Amygdala (tissue), 56 donors: ENCODE results near the gene VAMP2.
"Not testable (repeated sequence)": the region's sequence is repeated elsewhere in the genome, so short reads cannot be mapped to it uniquely, and the experiment has no call there.

Experiments used
- DNase-seq, 56 donors: peaks; one replicate each; lab custom pipeline; 2025; lab: John Stamatoyannopoulos, UW

The VAMP2 gene

GRCh38 chr17:8176998-8177731 is 14.4 kb upstream of the VAMP2 start:
- no peak for DNase-seq

- DNase-seq = peak in 52 of 56 donors; percentile 22 to 82 (median 60)
Observed at GRCh38 chr17:8176197-8176940, 13.6 kb upstream of the VAMP2 start, which contains the start of gene TMEM107. Gene TMEM107, minus strand, starts transcription at chr17:8176380. Its CDS starts 94 bp downstream, at chr17:8176286.

GRCh38 chr17:8175795-8176196 is 13.0 kb upstream of the VAMP2 start:
- DNase-seq = peak in 6 of 56 donors; percentile 34 to 60 (median 52)

- peak in 1 of 56 donors; percentile 23 for DNase-seq
Observed at GRCh38 chr17:8173871-8174322, 11.1 kb upstream of the VAMP2 start.

GRCh38 chr17:8173056-8173870 is 10.5 kb upstream of the VAMP2 start:
- peak in 50 of 56 donors; percentile 24 to 94 (median 76) for DNase-seq

- DNase-seq = not testable (repeated sequence)
Observed at GRCh38 chr17:8170186-8170585, 7.4 kb upstream of the VAMP2 start.

GRCh38 chr17:8167526-8167925 is 4.8 kb upstream of the VAMP2 start:
- DNase-seq = no peak

GRCh38 chr17:8166731-8167130 is 4.0 kb upstream of the VAMP2 start:
- no peak for DNase-seq

- no peak for DNase-seq
Observed at GRCh38 chr17:8164815-8165131, 2.0 kb upstream of the VAMP2 start.

GRCh38 chr17:8163978-8164814 is 1.4 kb upstream of the VAMP2 start:
- DNase-seq = peak in 35 of 56 donors; percentile 16 to 78 (median 45)

GRCh38 chr17:8162997-8163977 is 539 bp upstream of the VAMP2 start:
- DNase-seq = peak in 16 of 56 donors; percentile 20 to 69 (median 54)

- no peak for DNase-seq
Observed at GRCh38 chr17:8161289-8162232, 1.2 kb downstream of the VAMP2 start.

- peak in 1 of 56 donors; percentile 22 for DNase-seq
Observed at GRCh38 chr17:8160741-8161221, 2.0 kb downstream of the VAMP2 start.

- no peak for DNase-seq
Observed at GRCh38 chr17:8160224-8160577, 2.5 kb downstream of the VAMP2 start.

GRCh38 chr17:8159459-8160223 is 3.1 kb downstream of the VAMP2 start:
- no peak for DNase-seq

- DNase-seq = no peak
Observed at GRCh38 chr17:8159032-8159400, 3.7 kb downstream of the VAMP2 start.
